Measurements from ENCODE around the gene MIEF1.

Gene MIEF1

GRCh38 chr22:39489094-39490068 is 12.7 kb upstream of the MIEF1 start:
- in situ Hi-C loops (cut with HindIII; ENCODE audit: low sequenced_read_pairs), result no loop called here

- in situ Hi-C loops (cut with HindIII; ENCODE audit: low sequenced_read_pairs), result no loop called here
These were observed 11.8 kb upstream of the MIEF1 start for GRCh38 chr22:39490135-39490798.

- in situ Hi-C loops (cut with HindIII; ENCODE audit: low sequenced_read_pairs), result no loop called here
These were observed 11.0 kb upstream of the MIEF1 start for GRCh38 chr22:39490966-39491680.

- in situ Hi-C loops (cut with HindIII; ENCODE audit: low sequenced_read_pairs), result no loop called here
These were observed 10.4 kb upstream of the MIEF1 start for GRCh38 chr22:39491696-39492095.

GRCh38 chr22:39492186-39492585 is 9.9 kb upstream of the MIEF1 start:
- in situ Hi-C loops (cut with HindIII; ENCODE audit: low sequenced_read_pairs), result no loop called here

- in situ Hi-C loops (cut with HindIII; ENCODE audit: low sequenced_read_pairs), result no loop called here
These were observed 8.3 kb upstream of the MIEF1 start for GRCh38 chr22:39493759-39494158.

- in situ Hi-C loops (cut with HindIII; ENCODE audit: low sequenced_read_pairs), result no loop called here
These were observed 7.5 kb upstream of the MIEF1 start for GRCh38 chr22:39494471-39495120.

- in situ Hi-C loops (cut with HindIII; ENCODE audit: low sequenced_read_pairs), result no loop called here
These were observed 5.8 kb upstream of the MIEF1 start for GRCh38 chr22:39496131-39496838.

GRCh38 chr22:39497429-39497828 is 4.7 kb upstream of the MIEF1 start:
- in situ Hi-C loops (cut with HindIII; ENCODE audit: low sequenced_read_pairs), result no loop called here

- in situ Hi-C loops (cut with HindIII; ENCODE audit: low sequenced_read_pairs), result no loop called here
These were observed 3.7 kb upstream of the MIEF1 start for GRCh38 chr22:39498368-39498767.

GRCh38 chr22:39498802-39499201 is 3.3 kb upstream of the MIEF1 start:
- in situ Hi-C loops (cut with HindIII; ENCODE audit: low sequenced_read_pairs), result no loop called here

GRCh38 chr22:39500101-39500500 is 2.0 kb upstream of the MIEF1 start:
- in situ Hi-C loops (cut with HindIII; ENCODE audit: low sequenced_read_pairs), result no loop called here

GRCh38 chr22:39501644-39502108 is 414 bp upstream of the MIEF1 start:
- in situ Hi-C loops (cut with HindIII; ENCODE audit: low sequenced_read_pairs), result no loop called here

- in situ Hi-C loops (cut with HindIII; ENCODE audit: low sequenced_read_pairs), result no loop called here
These were observed 809 bp downstream of the MIEF1 start for GRCh38 chr22:39502789-39503409.

- in situ Hi-C loops (cut with HindIII; ENCODE audit: low sequenced_read_pairs), result no loop called here
These were observed 1.5 kb downstream of the MIEF1 start for GRCh38 chr22:39503630-39504029.

- in situ Hi-C loops (cut with HindIII; ENCODE audit: low sequenced_read_pairs), result no loop called here
These were observed 2.0 kb downstream of the MIEF1 start for GRCh38 chr22:39504071-39504470.

GRCh38 chr22:39507021-39507420 is 4.9 kb downstream of the MIEF1 start:
- in situ Hi-C loops (cut with HindIII; ENCODE audit: low sequenced_read_pairs), result loop anchor here (5.0 kb wide), 1 partner anchor 55 kb away; no protein-coding TSS in a partner anchor

GRCh38 chr22:39508393-39508792 is 6.3 kb downstream of the MIEF1 start:
- in situ Hi-C loops (cut with HindIII; ENCODE audit: low sequenced_read_pairs), result loop anchor here (5.0 kb wide), 1 partner anchor 56 kb away; no protein-coding TSS in a partner anchor

GRCh38 chr22:39510529-39511149 is 8.5 kb downstream of the MIEF1 start:
- in situ Hi-C loops (cut with HindIII; ENCODE audit: low sequenced_read_pairs), result no loop called here

All from endothelial cell of hepatic sinusoid (primary cell).